Stimulated activated naive B cell treated with anti-CD40 and anti-IgM and Interleukin-4, amounts not matched to agents 10 μg/mL and 1 μg/mL and 100 μg/mL, for 72 hours (primary cell): ENCODE data around the gene TMEM140.

Source experiments
- ATAC-seq, 2 donors: fragments of 150-1000 bp; cut with Tn5 transposase; replicated peaks; 2 replicates each; pipeline ENCODE4 v1.10.0; 2021; ENCODE audit warnings: moderate library complexity in 1 of 2
- DNase-seq: peaks from one replicate; pipeline ENCODE4 v3.0.0; 2021
- H3K27ac Mint-ChIP-seq: one replicate; pipeline ENCODE4 v1.8.0; 2022; ENCODE audit warnings: mild to moderate bottlenecking, mixed read lengths
- H3K27me3 Mint-ChIP-seq, 2 donors: one replicate each; pipeline ENCODE4 v1.8.0; 2022; ENCODE audit warnings: mixed read lengths in 2 of 2
- H3K36me3 Mint-ChIP-seq, 2 donors: one replicate each; pipeline ENCODE4 v1.8.0; 2022; ENCODE audit warnings: mixed read lengths in 2 of 2, mild to moderate bottlenecking in 1 of 2
- H3K4me1 Mint-ChIP-seq, 2 donors: one replicate each; pipeline ENCODE4 v1.8.0; 2022; ENCODE audit warnings: mixed read lengths in 2 of 2, mild to moderate bottlenecking in 1 of 2
- H3K4me3 Mint-ChIP-seq, 2 donors: one replicate each; pipeline ENCODE4 v1.8.0; 2022; ENCODE audit warnings: mild to moderate bottlenecking in 2 of 2, mixed read lengths in 2 of 2, moderate library complexity in 1 of 2
- H3K9me3 Mint-ChIP-seq, 2 donors: one replicate each; pipeline ENCODE4 v1.8.0; 2022; ENCODE audit warnings: mixed read lengths in 2 of 2, mild to moderate bottlenecking in 1 of 2

The TMEM140 gene

GRCh38 chr7:135186841-135187253 is 39.0 kb downstream of the TMEM140 start:
- Mint-ChIP-seq H3K4me3 (peak overlapping the region; percentile 76 to 85), H3K4me1 (peaks cover 59 to 74% of the 10 kb centered on the region in 2 donors), H3K27me3 (no peaks in the 10 kb centered on the region), H3K27ac (peak overlapping the region; percentile 99), H3K9me3 (peaks cover 10 to 12% of the 10 kb centered on the region in 2 donors), H3K36me3 (peaks cover 90 to 99% of the 10 kb centered on the region in 2 donors)
- DNase-seq: peak; percentile 95
- ATAC-seq: peak; percentile 82 to 86

GRCh38 chr7:135188298-135188984 is 40.6 kb downstream of the TMEM140 start:
- Mint-ChIP-seq H3K27ac (peak overlapping the region; percentile 99), H3K27me3 (no peaks in the 10 kb centered on the region), H3K4me1 (peaks cover 64 to 87% of the 10 kb centered on the region in 2 donors), H3K9me3 (peaks cover 4 to 7% of the 10 kb centered on the region in 2 donors), H3K36me3 (peaks cover 90 to 99% of the 10 kb centered on the region in 2 donors), H3K4me3 (peak overlapping the region; percentile 70 to 85)
- ATAC-seq (peak; percentile 67 to 73), DNase-seq (peak; percentile 74)

- no peak for ATAC-seq
- peaks cover 90 to 99% of the 10 kb centered on the region in 2 donors for H3K36me3 Mint-ChIP-seq
- no peaks in the 10 kb centered on the region for H3K27me3 Mint-ChIP-seq
- peaks cover 67 to 92% of the 10 kb centered on the region in 2 donors for H3K4me1 Mint-ChIP-seq
- no peak for DNase-seq
- peaks cover 0 to 2% of the 10 kb centered on the region in 2 donors for H3K9me3 Mint-ChIP-seq
- peak overlapping the region in 1 of 2 donors; percentile 85 for H3K4me3 Mint-ChIP-seq
- H3K27ac Mint-ChIP-seq: peak overlapping the region; percentile 99
Measured at GRCh38 chr7:135189221-135189662, 41.4 kb downstream of the TMEM140 start.

GRCh38 chr7:135189961-135190360 is 42.1 kb downstream of the TMEM140 start:
- Mint-ChIP-seq H3K36me3 (peaks cover 91 to 99% of the 10 kb centered on the region in 2 donors), H3K27ac (peak overlapping the region; percentile 1), H3K9me3 (peaks cover 0 to 2% of the 10 kb centered on the region in 2 donors), H3K4me1 (peaks cover 70 to 92% of the 10 kb centered on the region in 2 donors), H3K4me3 (peak overlapping the region in 1 of 2 donors; percentile 25), H3K27me3 (no peaks in the 10 kb centered on the region)
- ATAC-seq (no peak), DNase-seq (no peak)

- Mint-ChIP-seq H3K27me3 (no peaks in the 10 kb centered on the region), H3K4me3 (peak overlapping the region; percentile 0), H3K36me3 (peaks cover 92 to 99% of the 10 kb centered on the region in 2 donors), H3K27ac (peak overlapping the region; percentile 1), H3K4me1 (peaks cover 68 to 92% of the 10 kb centered on the region in 2 donors), H3K9me3 (peaks cover 0 to 2% of the 10 kb centered on the region in 2 donors)
- ATAC-seq (no peak), DNase-seq (no peak)
Measured at GRCh38 chr7:135190703-135191102, 42.8 kb downstream of the TMEM140 start.

- ATAC-seq (no peak), DNase-seq (no peak)
- Mint-ChIP-seq H3K27me3 (no peaks in the 10 kb centered on the region), H3K4me1 (peaks cover 63 to 89% of the 10 kb centered on the region in 2 donors), H3K4me3 (no peak overlapping the region), H3K36me3 (peaks cover 94 to 99% of the 10 kb centered on the region in 2 donors), H3K27ac (peak overlapping the region; percentile 48), H3K9me3 (no peaks in the 10 kb centered on the region)
Measured at GRCh38 chr7:135192914-135193536, 45.2 kb downstream of the TMEM140 start.

- H3K36me3 Mint-ChIP-seq: peaks cover 92 to 97% of the 10 kb centered on the region in 2 donors
- no peaks in the 10 kb centered on the region for H3K9me3 Mint-ChIP-seq
- no peaks in the 10 kb centered on the region for H3K27me3 Mint-ChIP-seq
- no peak for DNase-seq
- H3K4me3 Mint-ChIP-seq: no peak overlapping the region
- H3K4me1 Mint-ChIP-seq: peaks cover 60 to 87% of the 10 kb centered on the region in 2 donors
- peak overlapping the region; percentile 48 for H3K27ac Mint-ChIP-seq
- no peak for ATAC-seq
Measured at GRCh38 chr7:135193615-135194081, 45.8 kb downstream of the TMEM140 start.

GRCh38 chr7:135194494-135195095 is 46.7 kb downstream of the TMEM140 start:
- DNase-seq (no peak), ATAC-seq (no peak)
- Mint-ChIP-seq H3K4me3 (no peak overlapping the region), H3K36me3 (peaks cover 90 to 97% of the 10 kb centered on the region in 2 donors), H3K27ac (peak overlapping the region; percentile 83), H3K9me3 (no peaks in the 10 kb centered on the region), H3K27me3 (no peaks in the 10 kb centered on the region), H3K4me1 (peaks cover 58 to 86% of the 10 kb centered on the region in 2 donors)

- DNase-seq (no peak), ATAC-seq (no peak)
- Mint-ChIP-seq H3K9me3 (no peaks in the 10 kb centered on the region), H3K4me1 (peaks cover 55 to 82% of the 10 kb centered on the region in 2 donors), H3K36me3 (peaks cover 87 to 94% of the 10 kb centered on the region in 2 donors), H3K27ac (no peak overlapping the region), H3K27me3 (no peaks in the 10 kb centered on the region), H3K4me3 (no peak overlapping the region)
Measured at GRCh38 chr7:135195156-135195555, 47.3 kb downstream of the TMEM140 start.

- DNase-seq: no peak
- Mint-ChIP-seq H3K27me3 (no peaks in the 10 kb centered on the region), H3K4me1 (peaks cover 49 to 73% of the 10 kb centered on the region in 2 donors), H3K27ac (peak overlapping the region; percentile 85), H3K4me3 (no peak overlapping the region), H3K36me3 (peaks cover 86 to 94% of the 10 kb centered on the region in 2 donors), H3K9me3 (no peaks in the 10 kb centered on the region)
- ATAC-seq: no peak
Measured at GRCh38 chr7:135195968-135196629, 48.2 kb downstream of the TMEM140 start.

GRCh38 chr7:135197343-135197742 is 49.5 kb downstream of the TMEM140 start:
- Mint-ChIP-seq H3K4me3 (no peak overlapping the region), H3K27ac (no peak overlapping the region), H3K36me3 (peaks cover 84 to 93% of the 10 kb centered on the region in 2 donors), H3K4me1 (peaks cover 54 to 69% of the 10 kb centered on the region in 2 donors), H3K9me3 (no peaks in the 10 kb centered on the region), H3K27me3 (no peaks in the 10 kb centered on the region)
- DNase-seq (no peak), ATAC-seq (peak in 1 of 2 donors; percentile 45)

- H3K36me3 Mint-ChIP-seq: peaks cover 84 to 93% of the 10 kb centered on the region in 2 donors
- no peak overlapping the region for H3K27ac Mint-ChIP-seq
- no peaks in the 10 kb centered on the region for H3K9me3 Mint-ChIP-seq
- no peaks in the 10 kb centered on the region for H3K27me3 Mint-ChIP-seq
- DNase-seq (no peak), ATAC-seq (no peak)
- no peak overlapping the region for H3K4me3 Mint-ChIP-seq
- H3K4me1 Mint-ChIP-seq: peaks cover 54 to 69% of the 10 kb centered on the region in 2 donors
Measured at GRCh38 chr7:135197906-135198655, 50.2 kb downstream of the TMEM140 start.

- ATAC-seq (no peak), DNase-seq (no peak)
- no peak overlapping the region for H3K4me3 Mint-ChIP-seq
- H3K9me3 Mint-ChIP-seq: no peaks in the 10 kb centered on the region
- H3K36me3 Mint-ChIP-seq: peaks cover 83 to 93% of the 10 kb centered on the region in 2 donors
- H3K4me1 Mint-ChIP-seq: peaks cover 50 to 68% of the 10 kb centered on the region in 2 donors
- H3K27ac Mint-ChIP-seq: peak overlapping the region; percentile 20
- no peaks in the 10 kb centered on the region for H3K27me3 Mint-ChIP-seq
Measured at GRCh38 chr7:135199439-135199838, 51.6 kb downstream of the TMEM140 start.
